NCI-H1092 (cell line): ENCODE data around the gene CDK5.
A peak's percentile ranks its signal among the peaks of the same experiment; 100 is the strongest.
"Not testable (repeated sequence)": the region's sequence is repeated elsewhere in the genome, so short reads cannot be mapped to it uniquely, and the experiment has no call there.

ENCODE experiments used
- DNase-seq: peaks from one replicate; lab custom pipeline; 2025; lab: John Stamatoyannopoulos, UW

The CDK5 gene

GRCh38 chr7:151033864-151034249 is 23.8 kb downstream of the CDK5 start:
- DNase-seq: no peak

GRCh38 chr7:151032936-151033863 is 24.5 kb downstream of the CDK5 start:
- no peak for DNase-seq

- no peak for DNase-seq
These were observed 26.7 kb downstream of the CDK5 start for GRCh38 chr7:151031011-151031410.

- DNase-seq: no peak
These were observed 28.7 kb downstream of the CDK5 start for GRCh38 chr7:151028948-151029501.

GRCh38 chr7:151028131-151028947 is 29.4 kb downstream of the CDK5 start, which contains the start of gene ABCB8:
Gene ABCB8 (plus strand): TSS chr7:151028450. CDS start chr7:151028516, 66 bp downstream.
- DNase-seq: peak; percentile 100

- DNase-seq: not testable (repeated sequence)
These were observed 30.0 kb downstream of the CDK5 start for GRCh38 chr7:151027728-151028130.

GRCh38 chr7:151026771-151027727 is 30.6 kb downstream of the CDK5 start:
- DNase-seq: not testable (repeated sequence)

- DNase-seq: no peak
These were observed 31.6 kb downstream of the CDK5 start for GRCh38 chr7:151025924-151026671.

GRCh38 chr7:151024435-151025056 is 33.2 kb downstream of the CDK5 start, which contains the start of gene ATG9B:
Gene ATG9B (minus strand): TSS chr7:151024494. CDS start chr7:151024423, 71 bp downstream.
- no peak for DNase-seq

- no peak for DNase-seq
These were observed 34.5 kb downstream of the CDK5 start for GRCh38 chr7:151023232-151023631.

GRCh38 chr7:151020231-151020630 is 37.5 kb downstream of the CDK5 start:
- no peak for DNase-seq

- no peak for DNase-seq
These were observed 38.6 kb downstream of the CDK5 start for GRCh38 chr7:151019130-151019447.

GRCh38 chr7:151018421-151019129 is 39.1 kb downstream of the CDK5 start:
- DNase-seq: peak; percentile 64

- DNase-seq: peak; percentile 63
These were observed 39.7 kb downstream of the CDK5 start for GRCh38 chr7:151017953-151018420.

GRCh38 chr7:151017370-151017952 is 40.2 kb downstream of the CDK5 start:
- DNase-seq: no peak

- no peak for DNase-seq
These were observed 40.8 kb downstream of the CDK5 start for GRCh38 chr7:151016942-151017341.

- no peak for DNase-seq
These were observed 41.2 kb downstream of the CDK5 start for GRCh38 chr7:151016505-151016904.

GRCh38 chr7:151015967-151016366 is 41.7 kb downstream of the CDK5 start:
- no peak for DNase-seq

- DNase-seq: no peak
These were observed 42.7 kb downstream of the CDK5 start for GRCh38 chr7:151014950-151015349.
